ENCODE results near the gene RXFP4.

DNA sequence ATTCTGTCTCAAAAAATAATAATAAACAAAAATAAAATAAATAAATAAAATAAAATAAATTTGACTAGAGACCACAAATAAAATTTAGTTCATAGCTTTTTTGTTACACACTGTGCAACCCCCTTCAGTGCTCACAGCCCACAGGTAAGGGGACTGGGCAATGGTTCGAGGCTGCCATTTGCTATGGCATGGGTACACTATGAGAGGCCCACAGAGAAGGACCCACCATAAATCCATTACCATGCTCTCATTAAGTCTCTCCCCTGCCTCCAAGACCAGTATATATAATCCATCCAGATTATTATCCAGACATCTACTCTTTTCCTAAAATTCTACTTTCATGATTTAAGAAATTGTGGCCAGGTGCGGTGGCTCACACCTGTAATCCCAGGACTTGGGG, 21.6 kb upstream of the RXFP4 start:
- TF ChIP-seq, protein P1, sequence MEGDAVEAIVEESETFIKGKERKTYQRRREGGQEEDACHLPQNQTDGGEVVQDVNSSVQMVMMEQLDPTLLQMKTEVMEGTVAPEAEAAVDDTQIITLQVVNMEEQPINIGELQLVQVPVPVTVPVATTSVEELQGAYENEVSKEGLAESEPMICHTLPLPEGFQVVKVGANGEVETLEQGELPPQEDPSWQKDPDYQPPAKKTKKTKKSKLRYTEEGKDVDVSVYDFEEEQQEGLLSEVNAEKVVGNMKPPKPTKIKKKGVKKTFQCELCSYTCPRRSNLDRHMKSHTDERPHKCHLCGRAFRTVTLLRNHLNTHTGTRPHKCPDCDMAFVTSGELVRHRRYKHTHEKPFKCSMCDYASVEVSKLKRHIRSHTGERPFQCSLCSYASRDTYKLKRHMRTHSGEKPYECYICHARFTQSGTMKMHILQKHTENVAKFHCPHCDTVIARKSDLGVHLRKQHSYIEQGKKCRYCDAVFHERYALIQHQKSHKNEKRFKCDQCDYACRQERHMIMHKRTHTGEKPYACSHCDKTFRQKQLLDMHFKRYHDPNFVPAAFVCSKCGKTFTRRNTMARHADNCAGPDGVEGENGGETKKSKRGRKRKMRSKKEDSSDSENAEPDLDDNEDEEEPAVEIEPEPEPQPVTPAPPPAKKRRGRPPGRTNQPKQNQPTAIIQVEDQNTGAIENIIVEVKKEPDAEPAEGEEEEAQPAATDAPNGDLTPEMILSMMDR (IDR thresholded peaks at IDR 0.05): no peak
- no peak for TF ChIP-seq EZH2 (IDR thresholded peaks at IDR 0.05; ENCODE audit: borderline replicate concordance, insufficient read depth, low read depth, low read length, poor library complexity, severe bottlenecking)

Measured in B cell (primary cell).